HG03060 (cell line): ENCODE results near the gene RPS18.

Experiments used
- ATAC-seq: cut with Tn5 transposase; IDR thresholded peaks from one replicate; pipeline ENCODE4 v1.9.1; 2021; ENCODE audit warnings: low read depth, moderate number of reproducible peaks; ENCODE audit not compliant: unreplicated experiment

RPS18 gene

GRCh38 chr6:33288921-33289783 lies 17.3 kb downstream of the RPS18 start, which contains the start of the genes PFDN6 and WDR46:
TSS of gene PFDN6 (plus strand) at chr6:33289601. CDS start at chr6:33289857, 256 bp downstream.
TSS of gene WDR46 (minus strand) at chr6:33289239. CDS start at chr6:33289170, 69 bp downstream.
- peak; percentile 69 for ATAC-seq

- no peak for ATAC-seq
Measured at GRCh38 chr6:33289784-33290315, 18.0 kb downstream of the RPS18 start.

- ATAC-seq: no peak
Measured at GRCh38 chr6:33290459-33290858, 18.6 kb downstream of the RPS18 start.

GRCh38 chr6:33292996-33293682 lies 21.3 kb downstream of the RPS18 start:
- ATAC-seq: no peak

- no peak for ATAC-seq
Measured at GRCh38 chr6:33294086-33294823, 22.4 kb downstream of the RPS18 start.

GRCh38 chr6:33295621-33296369 lies 23.9 kb downstream of the RPS18 start:
- ATAC-seq: no peak

- no peak for ATAC-seq
Measured at GRCh38 chr6:33296797-33297405, 25.0 kb downstream of the RPS18 start.

- no peak for ATAC-seq
Measured at GRCh38 chr6:33297406-33297955, 25.6 kb downstream of the RPS18 start.

GRCh38 chr6:33297956-33298772 lies 26.3 kb downstream of the RPS18 start:
- no peak for ATAC-seq

GRCh38 chr6:33298773-33299236 lies 26.9 kb downstream of the RPS18 start, which contains the start of gene RGL2:
TSS of gene RGL2 (minus strand) at chr6:33298942. CDS start at chr6:33298610, 332 bp downstream.
- no peak for ATAC-seq

- ATAC-seq: peak; percentile 65
Measured at GRCh38 chr6:33299237-33299944, 27.5 kb downstream of the RPS18 start.

GRCh38 chr6:33301877-33302276 lies 30.0 kb downstream of the RPS18 start:
- no peak for ATAC-seq

GRCh38 chr6:33304216-33304615 lies 32.3 kb downstream of the RPS18 start:
- no peak for ATAC-seq

GRCh38 chr6:33305052-33305451 lies 33.2 kb downstream of the RPS18 start:
- ATAC-seq: no peak

GRCh38 chr6:33306356-33306755 lies 34.5 kb downstream of the RPS18 start:
- no peak for ATAC-seq

GRCh38 chr6:33312361-33313104 lies 40.7 kb downstream of the RPS18 start:
- ATAC-seq: no peak
